ENCODE data around the gene ZDHHC14. TPM values are rescaled to one million over a fixed set of nuclear protein-coding genes. Genes with fewer than 3 reads are reported as not detected.
A peak's percentile ranks its signal among the peaks of the same experiment; 100 is the strongest.

ZDHHC14 gene
- total and polyA plus RNA-seq, 2 experiments from 2014 or later, result 3.0 to 7.4 TPM

GRCh38 chr6:157376706-157377230 is 4.2 kb upstream of the ZDHHC14 start (continued):
- no peak for TF ChIP-seq JUNB (IDR thresholded peaks at IDR 0.05; ENCODE audit: unreplicated experiment)
- no peak for TF ChIP-seq POLR2AphosphoS5 (IDR thresholded peaks at IDR 0.05; ENCODE audit: low read depth)
- no peak for TF ChIP-seq EZH2phosphoT487 (IDR thresholded peaks at IDR 0.05; ENCODE audit: unreplicated experiment)
- no peak for TF ChIP-seq ZNF331 (CRISPR knock-in tag; IDR thresholded peaks at IDR 0.05; ENCODE audit: low read depth)
- no peak for TF ChIP-seq CTCF (conservative IDR thresholded peaks at IDR 0.05; ENCODE audit: low read depth in 2 of 2)
- TF ChIP-seq REST (IDR thresholded peaks at IDR 0.05; ENCODE audit: unreplicated experiment), result no peak
- no peak for TF ChIP-seq EZH2 (IDR thresholded peaks at IDR 0.05; ENCODE audit: low read depth, unreplicated experiment)
- TF ChIP-seq STAT1 (IDR thresholded peaks at IDR 0.05; ENCODE audit: unreplicated experiment), result no peak
- TF ChIP-seq ZNF114 (CRISPR knock-in tag; IDR thresholded peaks at IDR 0.05), result no peak
- no peak for TF ChIP-seq CREB1 (CRISPR knock-in tag; IDR thresholded peaks at IDR 0.05; ENCODE audit: low read depth)

- no peaks in the 10 kb centered on the region for H3K36me3 Mint-ChIP-seq (ENCODE audit: low read depth)
- Histone ChIP-seq H3K9me2 (ENCODE audit: insufficient read depth) (no peaks in the 10 kb centered on the region), H3K27me3 (ENCODE audit: insufficient read depth) (peaks cover 20% of the 10 kb centered on the region), H3K4me3 (peak overlapping the region; percentile 89), H3K4me1 (ENCODE audit: insufficient read depth) (peaks cover 13% of the 10 kb centered on the region), H3K27ac (ENCODE audit: low read depth) (no peak overlapping the region), H3K36me3 (ENCODE audit: insufficient read depth) (no peaks in the 10 kb centered on the region), H2AFZ (peak overlapping the region; percentile 94), H3F3A (replicated peaks; ENCODE audit: low read depth) (no peaks in the 10 kb centered on the region), H3K4me2 (peak overlapping the region; percentile 70), H3K79me2 (replicated peaks; ENCODE audit: insufficient read depth) (no peaks in the 10 kb centered on the region), H4K20me1 (replicated peaks; ENCODE audit: insufficient read depth) (peaks cover 2% of the 10 kb centered on the region; the same call in 1 of the 2 replicates)
- H3K4me3 Mint-ChIP-seq, result peak overlapping the region; percentile 79
- H3K27me3 Mint-ChIP-seq (ENCODE audit: insufficient read depth, low read depth, poor library complexity), result peaks cover 15% of the 10 kb centered on the region
- H3K27ac Mint-ChIP-seq, result no peak overlapping the region
- peaks cover 26% of the 10 kb centered on the region for H3K4me1 Mint-ChIP-seq
- TF ChIP-seq CREB1 (CRISPR knock-in tag; IDR thresholded peaks at IDR 0.05; ENCODE audit: low read depth) (0 out of 2 replicates have a peak, but pooled peaks have one; percentile 20), JUNB (IDR thresholded peaks at IDR 0.05; ENCODE audit: unreplicated experiment) (no peak), POLR2AphosphoS5 (IDR thresholded peaks at IDR 0.05; ENCODE audit: low read depth) (peak; percentile 80), ETS1 (IDR thresholded peaks at IDR 0.05) (peak; percentile 93)
- no peaks in the 10 kb centered on the region for H3K9me3 Mint-ChIP-seq
- ATAC-seq, result peak; percentile 90
- DNase-seq (ENCODE audit: low spot score), result peak; percentile 98
Observed at GRCh38 chr6:157379656-157380457, 1.1 kb upstream of the ZDHHC14 start.
